BJ (cell line): ENCODE results near the gene EVC. TPM values are rescaled to one million over a fixed set of nuclear protein-coding genes. Genes with fewer than 3 reads are reported as not detected.
"Not testable (repeated sequence)": the region's sequence is repeated elsewhere in the genome, so short reads cannot be mapped to it uniquely, and the experiment has no call there.

Experiments
- CTCF ChIA-PET: fragments of 350-600 bp; formaldehyde crosslinking; extraction: SDS; loops from one replicate; lab custom pipeline; 2021; ENCODE audit warnings: antibody characterized with exemption, inconsistent platforms; lab: Yijun Ruan, JAX
- POLR2A ChIA-PET: fragments of 300-600 bp; sonication (Branson Sonifier 250); formaldehyde crosslinking; extraction: SDS; loops from one replicate; lab custom pipeline; 2021; ENCODE audit warnings: antibody characterized with exemption; lab: Charles Lee
- DNase-seq: peaks from one replicate; pipeline ENCODE4 v3.0.0-alpha.2; 2011; ENCODE audit warnings: low read depth
- H3K27me3 ChIP-seq: 2 replicates; pipeline ENCODE4 v1.6.0; 2011; ENCODE audit warnings: low read length; ENCODE audit not compliant: control insufficient read depth, insufficient read depth
- H3K36me3 ChIP-seq: 2 replicates; pipeline ENCODE4 v1.5.1; 2011; ENCODE audit warnings: low read length; ENCODE audit not compliant: control insufficient read depth, insufficient read depth
- H3K4me3 ChIP-seq: 2 replicates; pipeline ENCODE4 v1.5.1; 2011; ENCODE audit warnings: low read depth, mild to moderate bottlenecking, control low read depth, low read length
- CTCF ChIP-seq: IDR thresholded peaks from 2 replicates; pipeline ENCODE4 v1.5.1; 2011; ENCODE audit warnings: low read depth, mild to moderate bottlenecking, control low read depth, inconsistent platforms, low read length, moderate library complexity; ENCODE audit not compliant: insufficient read depth
- polyA plus RNA-seq: library from polyadenylated mRNA; depleted of rRNA; stranded (reverse); fragments of >200 nt; gene quantifications from 2 replicates; pipeline ENCODE4 v1.2.3, GENCODE V29; 2011

EVC gene
- polyA plus RNA-seq, 1 experiment = 12.8 TPM

GRCh38 chr4:5852523-5853202 lies 141.7 kb downstream of the EVC start:
- Histone ChIP-seq H3K36me3 (no peaks in the 10 kb centered on the region), H3K4me3 (no peak overlapping the region), H3K27me3 (no peaks in the 10 kb centered on the region)
- POLR2A ChIA-PET = interaction anchor here (0.6 kb wide), 1 partner anchor 393 kb away, joined by 3 read pairs; no protein-coding TSS in a partner anchor
- TF ChIP-seq CTCF = no peak
- DNase-seq = no peak
- CTCF ChIA-PET = interaction anchor here (1.4 kb wide), 1 partner anchor 12 kb away, joined by 3 read pairs; no protein-coding TSS in a partner anchor

- Histone ChIP-seq H3K27me3 (no peaks in the 10 kb centered on the region), H3K4me3 (no peak overlapping the region), H3K36me3 (no peaks in the 10 kb centered on the region)
- no peak for TF ChIP-seq CTCF
- DNase-seq = no peak
- ChIA-PET CTCF (no interaction called here), POLR2A (no interaction called here)
Measured at GRCh38 chr4:5854929-5855328, 143.9 kb downstream of the EVC start.

- POLR2A ChIA-PET, DNase-seq, H3K27me3 ChIP-seq, H3K36me3 ChIP-seq, H3K4me3 ChIP-seq, CTCF ChIA-PET: not testable (repeated sequence)
Measured at GRCh38 chr4:5856362-5856761, 145.4 kb downstream of the EVC start.

- Histone ChIP-seq H3K36me3 (no peaks in the 10 kb centered on the region), H3K4me3 (no peak overlapping the region), H3K27me3 (no peaks in the 10 kb centered on the region)
- POLR2A ChIA-PET = no interaction called here
- TF ChIP-seq CTCF = no peak
- CTCF ChIA-PET = no interaction called here
- no peak for DNase-seq
Measured at GRCh38 chr4:5857199-5857598, 146.2 kb downstream of the EVC start.

- no peak for TF ChIP-seq CTCF
- ChIA-PET POLR2A (no interaction called here), CTCF (no interaction called here)
- Histone ChIP-seq H3K27me3 (no peaks in the 10 kb centered on the region), H3K36me3 (no peaks in the 10 kb centered on the region), H3K4me3 (no peak overlapping the region)
- no peak for DNase-seq
Measured at GRCh38 chr4:5858020-5858769, 147.2 kb downstream of the EVC start.
